HG03439 (cell line): ENCODE results near the gene PRKAR2A.

Source experiments
- ATAC-seq: cut with Tn5 transposase; IDR thresholded peaks from one replicate; pipeline ENCODE4 v1.9.1; 2021; ENCODE audit warnings: mild to moderate bottlenecking, moderate library complexity; ENCODE audit not compliant: unreplicated experiment

The PRKAR2A gene

GRCh38 chr3:48847504-48848423, at the start of gene PRKAR2A:
Gene PRKAR2A (minus strand): TSS chr3:48847874. CDS start chr3:48847596, 278 bp downstream.
- ATAC-seq: peak; percentile 91

GRCh38 chr3:48896936-48897335, 49.3 kb upstream of the PRKAR2A start:
- ATAC-seq: no peak

DNA sequence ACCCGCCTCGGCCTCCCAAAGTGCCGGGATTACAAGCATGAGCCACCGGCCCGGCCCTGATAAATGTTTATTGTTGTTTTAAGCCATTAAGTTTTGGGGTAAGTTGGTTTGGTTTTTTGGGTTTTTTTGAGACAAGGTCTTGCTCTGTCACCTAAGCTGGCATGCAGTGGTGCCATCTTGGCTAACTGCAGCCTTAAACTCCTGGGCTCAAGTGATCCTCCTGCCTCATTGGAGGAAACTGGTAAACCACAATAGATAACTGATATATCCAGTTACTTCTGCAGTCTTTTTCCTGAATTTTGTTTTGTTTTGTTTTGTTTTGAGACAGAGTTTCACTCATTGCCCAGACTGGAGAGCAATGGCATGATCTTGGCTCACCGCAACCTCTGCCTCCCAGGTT, 46.8 kb upstream of the PRKAR2A start:
- ATAC-seq: no peak

DNA sequence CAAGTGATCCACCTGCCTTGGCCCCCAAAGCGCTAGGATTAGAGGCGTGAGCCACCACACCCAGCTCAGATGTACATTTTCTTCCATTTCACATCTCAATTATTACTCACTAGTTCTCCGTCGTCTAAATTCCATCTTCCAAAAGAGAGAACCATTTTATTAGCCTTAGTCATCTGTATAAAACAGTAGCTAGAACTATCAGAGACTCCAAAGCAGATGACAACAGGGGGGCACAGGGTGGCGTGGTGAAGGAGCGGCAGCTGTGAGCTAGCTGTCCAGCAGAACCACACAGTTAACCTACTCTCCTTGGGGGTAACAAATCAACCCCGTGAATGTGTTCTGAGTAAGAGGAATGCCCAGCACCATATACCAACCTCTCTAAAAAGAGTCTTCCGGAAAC, 43.9 kb upstream of the PRKAR2A start:
- no peak for ATAC-seq

DNA sequence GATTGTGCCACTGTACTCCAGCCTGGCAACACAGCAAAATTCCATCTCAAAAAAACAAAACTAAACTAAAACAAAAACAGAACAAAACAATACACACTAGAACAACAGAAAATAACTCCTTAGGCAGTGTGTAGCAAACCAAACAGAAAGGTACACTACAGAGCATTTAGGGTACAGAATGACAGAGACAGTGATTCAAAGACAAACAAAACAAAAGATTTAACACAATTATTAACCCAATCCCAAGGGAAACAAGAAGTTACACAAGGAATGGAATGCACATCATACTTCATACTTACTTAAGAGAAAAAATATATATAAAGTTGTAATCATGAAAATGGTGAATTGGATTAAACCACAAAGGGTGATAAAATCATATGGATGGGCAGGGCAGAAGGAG, 38.1 kb upstream of the PRKAR2A start:
- no peak for ATAC-seq

DNA sequence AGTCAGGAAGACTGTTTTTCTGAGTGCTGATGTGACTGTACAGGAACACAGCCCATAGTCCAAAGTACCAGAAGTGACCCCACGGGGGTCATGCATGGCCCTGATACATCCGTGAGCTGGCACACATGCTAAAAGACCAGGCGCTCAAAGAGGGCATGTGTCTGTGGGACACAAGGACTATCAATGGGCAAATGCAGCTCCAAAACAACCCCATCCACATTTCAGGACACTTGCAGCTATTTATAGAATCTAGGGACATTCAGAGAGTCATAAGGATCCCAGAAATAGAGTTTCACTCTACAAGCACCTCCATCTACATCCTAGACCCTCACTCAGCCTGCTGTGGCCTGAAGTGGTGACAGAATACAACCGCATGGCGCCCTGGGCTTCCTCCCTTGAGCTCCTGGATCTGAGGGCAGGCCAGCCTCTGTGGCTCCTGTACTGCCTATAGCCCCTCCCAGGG, 34.0 kb upstream of the PRKAR2A start:
- ATAC-seq: no peak

DNA sequence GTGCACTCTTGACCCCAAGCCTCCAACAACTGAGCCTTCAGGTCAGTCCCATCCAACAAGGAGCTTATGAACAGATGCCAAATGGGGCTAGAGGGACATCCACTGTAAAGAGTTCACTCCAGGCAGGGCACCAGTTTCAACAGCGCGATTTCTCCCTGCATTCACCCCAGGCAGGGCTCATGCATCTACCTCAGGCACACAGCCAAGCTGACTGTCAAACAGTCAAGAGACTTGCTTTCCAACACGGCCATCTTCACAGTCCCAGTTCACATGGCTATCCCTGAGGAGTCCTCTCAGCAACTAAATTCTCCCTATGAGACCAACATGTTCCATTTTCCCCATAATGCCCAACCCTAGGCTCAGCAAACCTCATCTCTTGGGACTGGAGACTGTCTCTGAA, 33.3 kb upstream of the PRKAR2A start:
- ATAC-seq: no peak

DNA sequence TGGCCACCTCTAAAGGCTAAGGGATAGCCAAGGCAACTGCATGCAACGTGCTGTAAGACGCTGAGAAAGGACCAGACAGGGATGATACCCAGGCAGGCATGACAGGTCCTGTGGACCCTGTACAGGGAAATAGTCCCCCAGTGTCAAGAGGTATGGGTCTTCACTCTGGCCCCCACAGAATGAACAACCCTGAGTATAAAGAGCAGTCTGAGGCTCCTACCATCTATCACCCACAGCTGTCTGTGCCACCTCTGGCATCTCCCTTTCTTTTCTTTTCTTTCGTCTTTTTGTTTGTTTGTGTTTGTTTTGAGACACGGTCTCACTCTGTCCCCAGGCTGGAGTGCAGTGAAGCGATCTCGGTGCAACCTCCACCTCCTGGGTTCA, 32.3 kb upstream of the PRKAR2A start:
- ATAC-seq: no peak

DNA sequence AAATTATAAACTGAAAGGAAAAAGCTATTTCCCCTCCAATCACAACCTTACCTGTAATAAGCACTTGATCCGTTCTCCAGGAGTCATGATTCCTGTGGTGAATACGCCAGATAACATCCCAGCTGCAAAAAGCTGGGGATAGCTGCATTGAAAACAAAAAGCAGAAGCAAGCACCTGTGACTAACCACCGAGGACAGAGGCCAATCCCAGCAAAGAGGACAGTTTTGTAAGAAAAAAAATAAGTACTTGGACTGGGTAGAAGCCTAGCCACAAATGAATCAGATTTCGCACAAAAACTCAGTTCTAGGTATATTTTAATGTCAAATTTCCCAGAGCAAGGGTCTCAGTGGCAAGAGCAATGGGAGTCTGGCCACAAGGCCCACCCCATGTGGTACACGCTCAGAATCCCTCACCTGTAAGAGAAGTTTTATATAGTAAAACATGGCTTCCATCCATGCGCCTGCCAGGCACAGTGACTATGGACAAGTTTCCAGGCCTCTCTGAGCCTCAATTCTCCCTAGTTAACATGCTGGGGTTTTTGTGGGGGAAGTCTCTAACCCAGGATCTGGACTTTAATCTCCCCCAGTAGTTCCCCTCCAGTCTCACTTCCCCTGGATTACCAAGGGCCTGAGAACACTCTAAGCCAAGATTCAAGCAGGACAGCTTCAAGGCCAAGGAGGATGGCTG, 31.8 kb upstream of the PRKAR2A start:
- no peak for ATAC-seq

DNA sequence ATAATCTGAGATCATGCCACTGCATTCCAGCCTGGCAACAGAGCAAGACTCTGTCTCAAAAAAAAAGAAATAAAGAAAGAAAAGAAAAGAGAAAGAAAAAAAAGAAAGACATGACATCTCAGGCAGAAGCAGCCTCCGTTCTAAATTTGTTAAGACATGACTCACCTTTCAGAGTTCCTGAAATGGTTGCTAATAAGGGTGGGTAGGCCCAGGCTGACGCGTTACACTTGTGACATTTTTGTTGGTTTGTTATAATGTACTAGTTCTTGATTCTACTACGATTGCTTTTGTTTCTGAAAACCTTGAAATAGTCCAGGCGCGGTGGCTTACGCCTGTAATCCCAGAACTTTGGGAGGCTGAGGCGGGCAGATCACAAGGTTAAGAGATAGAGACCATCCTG, 30.0 kb upstream of the PRKAR2A start:
- no peak for ATAC-seq

- ATAC-seq: no peak
Observed at GRCh38 chr3:48863122-48863521, 15.4 kb upstream of the PRKAR2A start.

DNA sequence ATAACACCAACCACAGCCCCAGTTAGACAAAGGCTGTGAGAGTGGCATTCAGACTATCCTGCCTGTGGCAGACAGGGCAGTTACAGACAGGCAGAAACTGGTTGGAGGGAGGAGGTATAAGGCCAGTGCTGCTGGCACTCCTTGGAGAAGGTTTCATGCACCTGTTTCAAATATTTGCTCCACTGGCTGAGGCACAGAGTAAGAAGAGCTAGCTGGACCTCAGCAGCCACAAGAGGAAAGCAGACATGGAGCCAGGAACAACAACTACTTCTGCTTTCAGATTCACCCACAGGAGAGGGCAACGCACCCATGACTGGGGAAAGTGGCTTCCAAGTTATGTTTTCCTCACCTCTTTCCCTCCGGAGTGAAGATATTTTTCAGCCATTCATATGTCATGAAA, 11.5 kb upstream of the PRKAR2A start:
- ATAC-seq: no peak

GRCh38 chr3:48858709-48859108, 11.0 kb upstream of the PRKAR2A start:
- no peak for ATAC-seq

DNA sequence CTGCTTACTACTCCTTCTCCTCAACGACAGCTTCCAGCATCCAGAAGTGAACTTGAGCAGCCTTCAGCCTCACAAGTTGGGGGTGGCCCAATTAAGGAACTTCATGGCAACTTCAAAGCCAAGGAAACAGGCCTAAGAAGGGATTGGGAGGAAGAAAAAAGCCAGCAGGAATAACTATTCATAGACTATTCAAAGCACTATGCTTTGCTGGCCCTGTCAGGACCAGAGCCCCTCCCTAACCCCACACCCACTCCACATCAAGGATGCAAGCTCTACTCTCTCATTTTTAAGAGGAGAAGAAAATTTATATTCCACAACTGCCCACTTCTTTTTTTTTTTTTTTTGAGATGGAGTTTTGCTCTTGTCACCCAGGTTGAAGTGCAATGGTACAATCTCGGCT, 10.0 kb upstream of the PRKAR2A start:
- ATAC-seq: no peak

- no peak for ATAC-seq
Observed at GRCh38 chr3:48856469-48856868, 8.8 kb upstream of the PRKAR2A start.

DNA sequence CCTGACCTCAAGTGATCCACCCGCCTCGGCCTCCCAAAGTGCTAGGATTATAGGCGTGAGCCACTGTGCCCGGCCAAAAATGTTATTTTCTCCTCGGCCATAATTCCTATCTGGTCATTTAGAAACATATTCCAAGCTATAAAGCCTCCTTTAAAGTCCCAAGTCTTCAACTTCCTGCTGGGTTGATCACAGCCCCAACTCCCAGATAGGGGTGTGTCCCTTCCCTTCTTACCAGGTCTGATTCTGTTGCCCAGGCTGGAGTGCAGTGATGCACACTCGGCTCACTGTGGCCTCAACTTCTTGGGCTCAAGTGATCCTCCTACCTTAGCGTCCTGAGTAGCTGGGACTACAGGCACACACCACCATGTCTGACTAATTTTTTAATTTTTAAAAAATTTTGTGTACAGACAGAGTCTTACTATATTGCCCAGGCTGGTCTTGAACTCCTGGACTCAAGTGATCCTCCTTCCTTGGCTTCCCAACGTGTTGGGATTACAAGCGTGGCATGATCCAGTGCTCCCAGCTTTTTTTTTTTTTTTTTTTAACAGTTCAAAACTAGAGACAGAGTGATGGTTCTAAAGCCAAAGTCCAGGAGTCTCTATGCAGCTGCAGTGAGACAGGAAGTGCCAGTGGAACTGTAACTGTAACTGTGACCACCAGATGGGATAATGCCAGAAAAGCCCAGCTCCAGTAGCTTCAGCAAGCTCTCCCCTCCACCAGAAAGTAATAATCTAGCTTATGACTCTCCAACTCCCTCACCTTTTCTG, 8.2 kb upstream of the PRKAR2A start:
- ATAC-seq: no peak

GRCh38 chr3:48852151-48852550, 4.5 kb upstream of the PRKAR2A start:
- ATAC-seq: no peak

- ATAC-seq: no peak
Observed at GRCh38 chr3:48851407-48851806, 3.7 kb upstream of the PRKAR2A start.

DNA sequence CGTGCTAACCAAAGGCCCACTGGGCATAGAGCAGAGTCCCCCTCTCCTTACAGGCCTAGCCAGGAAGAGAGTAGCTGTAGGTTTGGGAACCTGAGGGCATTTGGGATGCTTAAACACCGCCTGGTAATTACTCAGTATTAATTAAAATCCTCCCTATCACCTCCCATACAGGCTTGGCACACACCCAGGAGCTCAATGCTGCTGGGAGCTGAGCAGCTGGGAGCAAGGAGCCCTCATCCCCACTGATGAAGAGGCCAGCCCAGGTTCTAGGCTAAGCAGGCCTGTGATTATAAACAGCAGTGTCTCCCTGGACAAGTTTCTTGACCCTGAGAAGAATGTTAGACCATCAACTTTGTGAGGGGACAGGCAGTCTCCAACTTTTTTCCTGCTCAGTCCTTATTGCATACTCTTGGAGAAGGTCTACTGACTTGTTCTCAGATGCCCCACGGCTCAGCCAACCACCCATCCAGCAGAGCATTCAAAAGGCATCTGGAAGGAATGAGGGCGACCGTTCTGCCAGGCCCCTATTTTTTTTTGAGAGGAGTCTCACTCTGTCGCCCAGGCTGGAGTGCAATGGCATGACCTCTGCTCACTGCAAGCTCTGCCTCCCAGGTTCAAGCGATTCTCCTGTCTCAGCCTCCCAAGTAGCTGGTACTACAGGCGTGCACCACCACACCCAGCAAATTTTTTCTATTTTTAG, 1.3 kb upstream of the PRKAR2A start:
- ATAC-seq: no peak

- ATAC-seq: peak; percentile 34
Observed at GRCh38 chr3:48847053-48847503, 596 bp downstream of the PRKAR2A start.

DNA sequence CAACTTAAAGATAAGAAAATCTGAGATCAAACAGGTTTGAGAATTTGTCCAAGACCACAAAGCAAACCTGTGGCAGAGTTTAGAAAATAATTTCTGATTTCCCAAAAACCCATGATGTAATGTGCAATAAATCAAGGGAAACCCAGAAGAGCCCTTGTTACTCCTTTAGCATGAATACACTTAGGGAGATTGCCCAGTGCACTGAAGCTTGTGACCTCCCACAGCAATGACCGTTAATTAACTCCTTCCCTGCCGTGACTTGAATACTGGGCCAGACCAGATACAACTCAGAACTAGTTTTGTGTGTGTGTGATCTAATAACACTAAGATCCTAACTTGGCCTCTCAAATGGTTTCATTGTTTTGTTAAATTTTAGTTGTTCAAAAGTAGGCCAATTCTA, 2.5 kb downstream of the PRKAR2A start:
- ATAC-seq: no peak
